Heart left ventricle (tissue), 13 donors: ENCODE results near the gene BMPR2.

ENCODE experiments used
- POLR2A ChIP-seq, 2 donors: fragments of 450-650 bp; IDR thresholded peaks; one replicate each; pipeline ENCODE4 v1.6.1; 2017; ENCODE audit warnings: antibody characterized with exemption in 2 of 2, mild to moderate bottlenecking in 2 of 2, moderate library complexity in 2 of 2
- TF ChIP-seq, protein P1 (sequence below), 12 donors: fragments of 200-600 bp; sonication (generic) in 4 of 12; IDR thresholded peaks; one replicate each; pipeline versions ENCODE4 v1.5.0 to v1.8.0; 2018 to 2022; ENCODE audit warnings: antibody characterized with exemption in 12 of 12, mild to moderate bottlenecking in 5 of 12
- donor health status: ischemic (EF 13 %, LVEDD 7.1; RV severe dilation, severe dysfunction).
- donor health status: DM: no; HTN: yes; CAD: no.
- donor health status: DM: no; HTN: no; CAD: no.
- donor health status: ischemic (EF 25% LVEDD 6.9; RV normal size, moderate dysfunction).
- donor health status: ischemic (EF 25% LVEDD 5.7; RV mildly dilated, moderate dysfunction).
- donor health status: ischemic (EF 35%, LVEDD 5.7; RV mildly dilated, moderate dysfunction).
- donor health status: nonischemic (EF 11% LVEDD 7.7; RV severe dilation, severe dysfunction).
- donor health status: DM: yes; HTN: yes; CAD: no.
- donor health status: PGD.
- donor health status: ischemic (EF 29% LVEDD 5.4; RV normal size, mild dysfunction).
- donor health status: nonischemic (EF 23%, LVEDD 6.1; RV moderate dilation, normal function).

DNA sequence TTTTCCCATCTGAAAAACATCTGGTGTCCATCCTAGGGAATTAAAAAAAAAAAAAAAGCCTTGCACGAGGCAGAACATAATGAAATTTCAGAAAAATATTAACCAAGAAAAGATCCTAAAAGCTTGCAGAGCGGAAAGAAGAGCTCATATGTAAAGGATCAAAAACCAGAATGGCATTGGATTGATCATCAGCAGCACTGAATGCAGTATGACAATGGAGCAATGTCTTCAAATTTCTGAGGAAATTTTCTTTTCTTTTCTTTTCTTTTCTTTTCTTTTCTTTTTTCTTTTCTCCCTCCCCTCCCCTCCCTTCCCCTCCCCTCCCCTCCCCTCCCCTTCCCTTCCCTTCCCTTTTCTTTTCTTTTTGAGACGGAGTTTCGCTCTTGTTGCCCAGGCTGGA is 237.4 kb downstream of the BMPR2 start:
- TF ChIP-seq, protein P1, sequence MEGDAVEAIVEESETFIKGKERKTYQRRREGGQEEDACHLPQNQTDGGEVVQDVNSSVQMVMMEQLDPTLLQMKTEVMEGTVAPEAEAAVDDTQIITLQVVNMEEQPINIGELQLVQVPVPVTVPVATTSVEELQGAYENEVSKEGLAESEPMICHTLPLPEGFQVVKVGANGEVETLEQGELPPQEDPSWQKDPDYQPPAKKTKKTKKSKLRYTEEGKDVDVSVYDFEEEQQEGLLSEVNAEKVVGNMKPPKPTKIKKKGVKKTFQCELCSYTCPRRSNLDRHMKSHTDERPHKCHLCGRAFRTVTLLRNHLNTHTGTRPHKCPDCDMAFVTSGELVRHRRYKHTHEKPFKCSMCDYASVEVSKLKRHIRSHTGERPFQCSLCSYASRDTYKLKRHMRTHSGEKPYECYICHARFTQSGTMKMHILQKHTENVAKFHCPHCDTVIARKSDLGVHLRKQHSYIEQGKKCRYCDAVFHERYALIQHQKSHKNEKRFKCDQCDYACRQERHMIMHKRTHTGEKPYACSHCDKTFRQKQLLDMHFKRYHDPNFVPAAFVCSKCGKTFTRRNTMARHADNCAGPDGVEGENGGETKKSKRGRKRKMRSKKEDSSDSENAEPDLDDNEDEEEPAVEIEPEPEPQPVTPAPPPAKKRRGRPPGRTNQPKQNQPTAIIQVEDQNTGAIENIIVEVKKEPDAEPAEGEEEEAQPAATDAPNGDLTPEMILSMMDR (IDR thresholded peaks at IDR 0.05), result no peak
- no peak for TF ChIP-seq POLR2A (IDR thresholded peaks at IDR 0.05)
